AG08396 (cell line): ENCODE data around the gene PKP3.
"Not testable (repeated sequence)": the region's sequence is repeated elsewhere in the genome, so short reads cannot be mapped to it uniquely, and the experiment has no call there.

Source experiments
- DNase-seq: peaks from one replicate; pipeline ENCODE4 v3.0.0; 2012; ENCODE audit warnings: low spot score, mixed read lengths

PKP3 gene

GRCh38 chr11:394858-395655, 1.0 kb downstream of the PKP3 start:
- DNase-seq: no peak

- DNase-seq: no peak
Measured at GRCh38 chr11:395866-396265, 1.9 kb downstream of the PKP3 start.

GRCh38 chr11:396511-396947, 2.5 kb downstream of the PKP3 start:
- peak; percentile 72 for DNase-seq

GRCh38 chr11:396948-397548, 3.0 kb downstream of the PKP3 start:
- DNase-seq: peak; percentile 84

- peak; percentile 69 for DNase-seq
Measured at GRCh38 chr11:398826-399225, 4.8 kb downstream of the PKP3 start.

- DNase-seq: no peak
Measured at GRCh38 chr11:399731-400211, 5.8 kb downstream of the PKP3 start.

- no peak for DNase-seq
Measured at GRCh38 chr11:400241-400689, 6.3 kb downstream of the PKP3 start.

- not testable (repeated sequence) for DNase-seq
Measured at GRCh38 chr11:401196-401595, 7.2 kb downstream of the PKP3 start.

GRCh38 chr11:403021-403760, 9.2 kb downstream of the PKP3 start:
- no peak for DNase-seq

GRCh38 chr11:403761-404431, 9.9 kb downstream of the PKP3 start:
- DNase-seq: no peak

- DNase-seq: no peak
Measured at GRCh38 chr11:404551-405264, 10.7 kb downstream of the PKP3 start.

- no peak for DNase-seq
Measured at GRCh38 chr11:405323-405953, 11.4 kb downstream of the PKP3 start.

GRCh38 chr11:405954-406795, 12.2 kb downstream of the PKP3 start:
- no peak for DNase-seq

GRCh38 chr11:406796-407650, 13.0 kb downstream of the PKP3 start:
- peak; percentile 94 for DNase-seq

- no peak for DNase-seq
Measured at GRCh38 chr11:407651-408123, 13.7 kb downstream of the PKP3 start.

GRCh38 chr11:408154-409007, 14.4 kb downstream of the PKP3 start:
- no peak for DNase-seq

GRCh38 chr11:409008-409599, 15.1 kb downstream of the PKP3 start:
- no peak for DNase-seq
